Natural killer cell (primary cell): Measurements from ENCODE around the gene SNTB2. TPM values are rescaled to one million over a fixed set of nuclear protein-coding genes. Genes with fewer than 3 reads are reported as not detected.

Experiments used
- ATAC-seq, 3 donors: fragments of 150-1000 bp in 2 of 3; fragments of 200-7000 bp in 1 of 3; cut with Tn5 transposase; 1 replicate in 1 of 3; 2 replicates in 2 of 3; pipeline ENCODE4 v1.10.0; 2021; ENCODE audit warnings: mild to moderate bottlenecking in 2 of 3, moderate library complexity in 2 of 3
- DNase-seq, 2 donors: peaks; one replicate each; pipeline versions ENCODE4 v3.0.0 to v3.0.0-alpha.2; 2013 to 2021; ENCODE audit warnings: mixed read lengths in 1 of 2
- H3K27ac ChIP-seq: one replicate; pipeline ENCODE4 v1.5.1; 2013; ENCODE audit warnings: mild to moderate bottlenecking, low read length
- H3K27me3 ChIP-seq: one replicate; pipeline ENCODE4 v1.6.1; 2013; ENCODE audit warnings: low read length; ENCODE audit not compliant: control insufficient read depth, insufficient read depth
- H3K36me3 ChIP-seq: one replicate; pipeline ENCODE4 v1.6.1; 2013; ENCODE audit warnings: low read length; ENCODE audit not compliant: control insufficient read depth, insufficient read depth
- H3K4me1 ChIP-seq: one replicate; pipeline ENCODE4 v1.6.1; 2013; ENCODE audit warnings: low read length; ENCODE audit not compliant: control insufficient read depth, insufficient read depth
- H3K4me3 ChIP-seq: one replicate; pipeline ENCODE4 v1.5.1; 2013; ENCODE audit warnings: low read length
- H3K9me3 ChIP-seq: one replicate; pipeline ENCODE4 v1.6.1; 2013; ENCODE audit warnings: low read length; ENCODE audit not compliant: control insufficient read depth, insufficient read depth
- H3K27ac Mint-ChIP-seq, 2 donors: one replicate each; pipeline ENCODE4 v1.8.0; 2022; ENCODE audit warnings: mild to moderate bottlenecking in 2 of 2, mixed read lengths in 2 of 2, moderate library complexity in 1 of 2
- H3K27me3 Mint-ChIP-seq, 2 donors: one replicate each; pipeline ENCODE4 v1.8.0; 2022; ENCODE audit warnings: low read depth in 2 of 2, mixed read lengths in 2 of 2
- H3K36me3 Mint-ChIP-seq: one replicate; pipeline ENCODE4 v1.8.0; 2022; ENCODE audit warnings: mixed read lengths
- H3K4me1 Mint-ChIP-seq, 2 donors: one replicate each; pipeline ENCODE4 v1.8.0; 2022; ENCODE audit warnings: mixed read lengths in 2 of 2
- H3K4me3 Mint-ChIP-seq: one replicate; pipeline ENCODE4 v1.8.0; 2022; ENCODE audit warnings: mild to moderate bottlenecking, moderate library complexity, mixed read lengths
- H3K9me3 Mint-ChIP-seq, 2 donors: one replicate each; pipeline ENCODE4 v1.8.0; 2022; ENCODE audit warnings: mixed read lengths in 2 of 2
- WGBS: methylation state at CpG from one replicate; pipeline ENCODE4 v1.1.7; 2013; ENCODE audit warnings: missing lambda C conversion rate; ENCODE audit not compliant: insufficient coverage; 5-methylcytosine and 5-hydroxymethylcytosine counted together
- intact Hi-C: fragments of 100-400 bp; cut with micrococcal nuclease; formaldehyde crosslinking; loops from one replicate; pipeline ENCODE4 v1.14.2; 2022
- total RNA-seq, 4 donors: library from RNA; stranded (reverse); fragments of 120-200 nt in 1 of 4; gene quantifications; one replicate each; pipeline versions ENCODE4 v1.2.3 to v1.2.4, GENCODE V29; 2013 to 2022
- TF ChIP-seq, protein P1 (sequence below): fragments of 200-600 bp; IDR thresholded peaks from one replicate; pipeline ENCODE4 v1.8.0; 2022; ENCODE audit warnings: antibody characterized with exemption

The SNTB2 gene
- total RNA-seq, 3 donors from 2014 or later (not counting 1 experiment from before 2014, with no cell fraction given), result 43.8 to 55.2 (median 49.9) TPM

DNA sequence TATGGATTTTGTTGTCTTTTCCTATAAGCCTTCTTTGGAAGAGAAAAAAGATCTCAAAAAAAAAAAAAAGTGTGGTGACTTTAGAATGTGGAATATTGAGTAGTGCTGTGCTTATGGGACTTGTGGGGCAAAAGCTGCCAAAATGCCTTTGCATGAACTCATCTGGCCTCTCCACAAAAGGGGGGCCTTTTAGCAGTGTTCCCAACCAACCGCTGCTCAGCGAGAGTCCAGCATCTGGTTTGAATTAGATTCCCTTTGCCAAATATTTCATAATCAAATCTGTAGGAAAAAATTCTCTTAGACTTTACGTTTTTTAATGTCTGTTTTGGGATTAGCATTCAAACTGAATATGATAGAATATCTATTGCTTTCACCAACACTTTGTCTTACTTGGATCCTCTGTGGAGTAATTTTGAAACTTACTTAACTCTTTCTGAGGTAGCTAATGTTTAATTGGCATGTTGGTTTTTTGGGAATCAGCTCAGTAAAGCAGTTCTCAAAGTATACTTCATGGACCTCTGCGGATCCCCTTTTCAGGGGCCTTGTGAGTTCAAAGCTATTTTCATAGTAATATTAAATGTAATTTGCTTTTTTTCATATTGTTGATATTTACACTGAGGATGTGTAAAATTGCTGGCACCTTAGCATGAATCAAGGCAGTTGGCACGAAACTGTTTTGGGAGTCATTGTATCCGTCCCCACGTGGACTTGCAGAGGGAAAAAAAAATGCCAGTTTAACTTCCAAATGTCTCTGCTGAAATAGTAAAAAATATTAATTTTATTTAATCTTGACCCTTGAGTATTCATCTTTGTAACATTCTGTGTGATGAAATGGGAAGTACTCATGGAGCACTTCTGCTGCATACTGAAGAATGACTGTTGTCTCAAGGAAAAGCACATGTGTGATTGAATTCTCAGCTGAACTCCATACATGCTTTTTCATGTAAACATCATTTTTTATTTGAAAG, 89.5 kb downstream of the SNTB2 start:
- Mint-ChIP-seq H3K27ac (peak overlapping the region; percentile 15 to 47), H3K27me3 (no peaks in the 10 kb centered on the region), H3K36me3 (no peaks in the 10 kb centered on the region), H3K9me3 (no peaks in the 10 kb centered on the region), H3K4me3 (no peak overlapping the region), H3K4me1 (peaks cover 10 to 14% of the 10 kb centered on the region in 2 donors)
- TF ChIP-seq, protein P1, sequence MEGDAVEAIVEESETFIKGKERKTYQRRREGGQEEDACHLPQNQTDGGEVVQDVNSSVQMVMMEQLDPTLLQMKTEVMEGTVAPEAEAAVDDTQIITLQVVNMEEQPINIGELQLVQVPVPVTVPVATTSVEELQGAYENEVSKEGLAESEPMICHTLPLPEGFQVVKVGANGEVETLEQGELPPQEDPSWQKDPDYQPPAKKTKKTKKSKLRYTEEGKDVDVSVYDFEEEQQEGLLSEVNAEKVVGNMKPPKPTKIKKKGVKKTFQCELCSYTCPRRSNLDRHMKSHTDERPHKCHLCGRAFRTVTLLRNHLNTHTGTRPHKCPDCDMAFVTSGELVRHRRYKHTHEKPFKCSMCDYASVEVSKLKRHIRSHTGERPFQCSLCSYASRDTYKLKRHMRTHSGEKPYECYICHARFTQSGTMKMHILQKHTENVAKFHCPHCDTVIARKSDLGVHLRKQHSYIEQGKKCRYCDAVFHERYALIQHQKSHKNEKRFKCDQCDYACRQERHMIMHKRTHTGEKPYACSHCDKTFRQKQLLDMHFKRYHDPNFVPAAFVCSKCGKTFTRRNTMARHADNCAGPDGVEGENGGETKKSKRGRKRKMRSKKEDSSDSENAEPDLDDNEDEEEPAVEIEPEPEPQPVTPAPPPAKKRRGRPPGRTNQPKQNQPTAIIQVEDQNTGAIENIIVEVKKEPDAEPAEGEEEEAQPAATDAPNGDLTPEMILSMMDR, result no peak
- no peaks in the 10 kb centered on the region for H3K9me3 ChIP-seq
- DNase-seq (no peak), ATAC-seq (no peak)
- WGBS, result 99% methylated on average over 6 of the region's 7 CpGs
- H3K27me3 ChIP-seq, result no peaks in the 10 kb centered on the region
- intact Hi-C loops, result no loop called here
- H3K36me3 ChIP-seq, result peaks cover 7% of the 10 kb centered on the region
- H3K27ac ChIP-seq, result no peak overlapping the region
- no peak overlapping the region for H3K4me3 ChIP-seq
- no peaks in the 10 kb centered on the region for H3K4me1 ChIP-seq

DNA sequence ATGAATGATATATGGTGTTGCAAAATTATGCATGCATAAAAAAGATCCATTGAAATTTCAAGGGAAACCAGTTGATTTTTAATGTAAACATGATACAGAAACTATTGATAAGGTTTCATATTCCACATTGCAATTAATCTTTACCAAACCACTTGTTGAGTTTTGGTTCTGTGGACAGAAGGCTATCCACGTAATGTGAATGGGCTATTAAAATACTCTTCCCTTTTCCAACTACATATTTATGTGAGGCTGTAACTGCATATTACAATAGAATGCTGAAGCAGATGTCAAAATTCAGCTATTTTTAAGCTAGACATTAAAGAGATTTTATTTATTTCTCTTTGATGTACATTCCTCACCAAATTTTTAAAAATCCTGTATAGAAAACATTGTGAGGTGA, 90.4 kb downstream of the SNTB2 start:
- Mint-ChIP-seq H3K27ac (no peak overlapping the region), H3K9me3 (no peaks in the 10 kb centered on the region), H3K27me3 (no peaks in the 10 kb centered on the region), H3K4me3 (no peak overlapping the region), H3K36me3 (no peaks in the 10 kb centered on the region), H3K4me1 (peaks cover 10 to 14% of the 10 kb centered on the region in 2 donors)
- peaks cover 4% of the 10 kb centered on the region for H3K36me3 ChIP-seq
- H3K4me1 ChIP-seq, result no peaks in the 10 kb centered on the region
- no peak overlapping the region for H3K27ac ChIP-seq
- H3K4me3 ChIP-seq, result no peak overlapping the region
- no peaks in the 10 kb centered on the region for H3K27me3 ChIP-seq
- TF ChIP-seq, protein P1, result no peak
- no peaks in the 10 kb centered on the region for H3K9me3 ChIP-seq
- no CpG with 5 or more reads among the region's 1 CpG for WGBS
- intact Hi-C loops, result no loop called here
- DNase-seq, result no peak
- no peak for ATAC-seq

DNA sequence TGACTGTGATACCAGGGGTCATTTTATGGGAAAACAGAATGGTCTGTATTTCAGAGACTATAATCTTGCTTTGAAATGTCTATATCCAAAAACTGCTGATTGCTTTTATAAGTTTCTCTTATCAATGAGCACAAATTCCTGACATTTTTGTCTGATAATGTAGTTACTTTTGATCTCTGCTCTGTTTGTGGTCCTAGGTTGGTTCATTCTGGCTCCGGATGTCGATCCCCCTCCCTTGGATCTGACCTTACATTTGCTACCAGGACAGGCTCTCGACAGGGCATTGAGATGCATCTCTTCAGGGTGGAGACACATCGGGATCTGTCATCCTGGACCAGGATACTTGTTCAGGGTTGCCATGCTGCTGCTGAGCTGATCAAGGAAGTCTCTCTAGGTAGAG, 96.9 kb downstream of the SNTB2 start:
- Mint-ChIP-seq H3K9me3 (no peaks in the 10 kb centered on the region), H3K27ac (no peak overlapping the region), H3K4me1 (no peaks in the 10 kb centered on the region), H3K36me3 (no peaks in the 10 kb centered on the region), H3K4me3 (no peak overlapping the region), H3K27me3 (no peaks in the 10 kb centered on the region)
- no peak overlapping the region for H3K4me3 ChIP-seq
- H3K36me3 ChIP-seq, result peaks cover 13% of the 10 kb centered on the region
- WGBS, result 97% methylated on average over 4 of the region's 4 CpGs
- no peak for ATAC-seq
- H3K27me3 ChIP-seq, result no peaks in the 10 kb centered on the region
- intact Hi-C loops, result no loop called here
- H3K27ac ChIP-seq, result no peak overlapping the region
- DNase-seq, result no peak
- no peaks in the 10 kb centered on the region for H3K9me3 ChIP-seq
- no peaks in the 10 kb centered on the region for H3K4me1 ChIP-seq
- TF ChIP-seq, protein P1, result no peak
